Heart left ventricle (tissue), 16 donors: ENCODE measurements around the gene TTC33. TPM values are rescaled to one million over a fixed set of nuclear protein-coding genes. Genes with fewer than 3 reads are reported as not detected.
A peak's percentile ranks its signal among the peaks of the same experiment; 100 is the strongest.

Experiments used
- ATAC-seq, 4 donors: fragments of 200-7000 bp; cut with Tn5 transposase; one replicate each; pipeline ENCODE4 v1.9.1; 2020 to 2022; ENCODE audit warnings: moderate library complexity in 4 of 4, mild to moderate bottlenecking in 3 of 4, moderate number of reproducible peaks in 1 of 4
- DNase-seq, 5 donors: peaks; one replicate each; pipeline ENCODE4 v3.0.0-alpha.2; 2020
- H3K27ac ChIP-seq, 12 donors: fragments of 200-600 bp; sonication (generic) in 4 of 12; one replicate each; pipeline versions ENCODE4 v1.5.0 to v1.8.0; 2016 to 2022; ENCODE audit warnings: mild to moderate bottlenecking in 2 of 12
- H3K27me3 ChIP-seq, 9 donors: fragments of 200-600 bp; sonication (generic) in 2 of 9; one replicate each; pipeline versions ENCODE4 v1.5.1 to v1.8.0; 2016 to 2022; ENCODE audit warnings: mild to moderate bottlenecking in 3 of 9
- H3K36me3 ChIP-seq, 9 donors: fragments of 200-600 bp; sonication (generic) in 2 of 9; one replicate each; pipeline versions ENCODE4 v1.5.0 to v1.8.0; 2018 to 2022; ENCODE audit warnings: mild to moderate bottlenecking in 2 of 9
- H3K4me1 ChIP-seq, 12 donors: fragments of 200-600 bp; sonication (generic) in 4 of 12; one replicate each; pipeline versions ENCODE4 v1.5.0 to v1.8.0; 2016 to 2022; ENCODE audit warnings: mild to moderate bottlenecking in 3 of 12
- H3K4me3 ChIP-seq, 12 donors: fragments of 200-600 bp; sonication (generic) in 4 of 12; one replicate each; pipeline versions ENCODE4 v1.5.0 to v1.8.0; 2017 to 2022; ENCODE audit warnings: mild to moderate bottlenecking in 9 of 12, moderate library complexity in 4 of 12
- H3K9me3 ChIP-seq, 12 donors: fragments of 200-600 bp; sonication (generic) in 4 of 12; one replicate each; pipeline versions ENCODE4 v1.5.0 to v1.8.0; 2016 to 2022; ENCODE audit warnings: mild to moderate bottlenecking in 1 of 12
- POLR2A ChIP-seq, 2 donors: fragments of 450-650 bp; IDR thresholded peaks; one replicate each; pipeline ENCODE4 v1.6.1; 2017; ENCODE audit warnings: antibody characterized with exemption in 2 of 2, mild to moderate bottlenecking in 2 of 2, moderate library complexity in 2 of 2
- WGBS, 4 donors: extraction: QIAGEN DNeasy Blood & Tissue Kit in 2 of 4; methylation state at CpG; one replicate each; pipeline versions ENCODE4 v1.1.5 to v1.1.7; 2013 to 2018; 5-methylcytosine and 5-hydroxymethylcytosine counted together
- intact Hi-C, 10 donors: fragments of 100-400 bp; cut with DNase I; formaldehyde crosslinking; loops; one replicate each; pipeline versions ENCODE4 v1.11.1 to v1.14.2; 2022
- long read RNA-seq, 3 donors: library from polyadenylated mRNA; unstranded; transcript quantifications; one replicate each; pipeline ENCODE4 v2.0.0, GENCODE V29; 2020 to 2021
- polyA plus RNA-seq, 2 donors: library from polyadenylated mRNA; stranded (reverse); fragments of 200-250 nt; gene quantifications; one replicate each; pipeline ENCODE4 v1.2.3, GENCODE V29; 2013
- total RNA-seq, 9 donors: library from RNA; depleted of rRNA in 2 of 9; stranded (reverse); fragments of >200 nt in 2 of 9; fragmentation: NEBNext Ultra II Directional in 3 of 9; extraction: Animal tissue kit (Norgen Biotek cat#: 25700) in 3 of 9; gene quantifications; one replicate each; pipeline versions ENCODE4 v1.1.0 to v1.2.4, GENCODE V29; 2016 to 2023
- TF ChIP-seq, protein P1 (sequence below), 12 donors: fragments of 200-600 bp; sonication (generic) in 4 of 12; IDR thresholded peaks; one replicate each; pipeline versions ENCODE4 v1.5.0 to v1.8.0; 2018 to 2022; ENCODE audit warnings: antibody characterized with exemption in 12 of 12, mild to moderate bottlenecking in 5 of 12
- donor health status: ischemic (EF 13 %, LVEDD 7.1; RV severe dilation, severe dysfunction).
- donor health status: healthy with polysubstance abuse.
- donor health status: DM: no; HTN: yes; CAD: no.
- donor health status: DM: no; HTN: no; CAD: no.
- donor health status: ischemic (EF 25% LVEDD 6.9; RV normal size, moderate dysfunction).
- donor health status: ischemic (EF 25% LVEDD 5.7; RV mildly dilated, moderate dysfunction).
- donor health status: healthy.
- donor health status: DM: yes; HTN: yes; CAD: no.
- donor health status: ischemic (EF 35%, LVEDD 5.7; RV mildly dilated, moderate dysfunction).
- donor health status: nonischemic (EF 11% LVEDD 7.7; RV severe dilation, severe dysfunction).
- donor health status: DM: yes; HTN: yes; CAD: no.
- donor health status: PGD.
- donor health status: ischemic (EF 29% LVEDD 5.4; RV normal size, mild dysfunction).
- donor health status: nonischemic (EF 23%, LVEDD 6.1; RV moderate dilation, normal function).

TTC33 gene
- total RNA-seq (10 to 100 TPM; 11.3 to 20.0 (median 14.2) TPM), polyA plus RNA-seq (10 to 100 TPM in 1 of 2 donors, 1 to 10 TPM in 1; 5.6 to 14.3 TPM)
- long read RNA-seq, donor 1, transcript TTC33-201 (5 exons, 2,612 nt) = major isoform, 41 of 47 reads
- long read RNA-seq, donor 1, partial matches to known transcripts = 2 of 47 reads
- long read RNA-seq, donor 1, other reads (novel, unspliced or antisense) = 4 of 47 reads
- long read RNA-seq, donor 2, transcript TTC33-201 (5 exons, 2,612 nt) = major isoform, 49 of 60 reads
- long read RNA-seq, donor 2, partial matches to known transcripts = 2 of 60 reads
- long read RNA-seq, donor 2, other reads (novel, unspliced or antisense) = 6 of 60 reads
- long read RNA-seq, donor 3, transcript TTC33-201 (5 exons, 2,612 nt) = major isoform, 24 of 29 reads
- long read RNA-seq, donor 3, partial matches to known transcripts = 2 of 29 reads
- long read RNA-seq, donor 3, other reads (novel, unspliced or antisense) = 2 of 29 reads

DNA sequence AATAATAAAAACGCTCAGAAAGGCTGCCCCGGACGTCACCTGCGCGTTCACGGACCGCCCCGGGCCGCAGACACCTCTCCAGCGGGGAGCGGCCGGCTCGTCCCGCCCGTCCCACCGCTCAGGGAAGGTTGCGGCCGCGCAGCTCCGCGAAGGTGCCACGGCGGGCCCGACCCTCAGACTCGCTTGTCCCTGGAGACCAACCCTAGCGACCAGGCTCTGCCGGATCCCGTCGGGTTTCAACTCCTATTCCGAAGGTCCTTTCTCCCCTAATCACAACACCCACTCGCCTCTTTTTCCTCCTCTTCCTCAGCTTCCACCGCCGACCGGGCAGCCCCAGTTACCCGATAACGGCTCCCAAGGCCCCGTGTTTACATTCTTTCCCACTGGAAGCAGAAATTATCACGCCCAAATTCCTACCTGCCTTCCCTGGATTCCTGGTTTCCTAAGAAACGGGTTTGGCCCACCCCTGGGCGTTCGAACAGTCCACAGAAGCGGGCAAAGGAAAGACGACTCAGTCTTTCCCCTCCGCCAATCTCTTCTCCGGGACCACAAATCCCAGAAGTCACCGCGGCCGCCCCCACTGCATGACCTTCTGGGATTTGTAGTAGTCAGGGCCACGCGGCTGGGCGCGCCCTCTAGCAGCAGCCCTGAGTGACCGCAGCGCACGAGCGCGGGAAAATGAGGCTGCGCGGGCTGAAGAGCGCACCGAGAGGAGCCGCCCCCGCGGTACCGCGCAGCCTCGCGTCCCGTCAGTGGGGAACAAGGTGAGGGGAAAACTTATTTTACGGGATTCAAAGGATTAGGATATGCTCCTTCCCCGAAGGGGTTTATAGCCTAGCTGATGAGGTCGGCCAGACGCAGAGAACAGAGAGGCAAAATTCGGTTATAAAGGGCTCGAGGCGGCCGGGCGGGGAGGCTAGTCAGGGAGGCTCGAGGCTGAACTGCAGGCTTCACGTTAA, at the start of gene TTC33:
Gene TTC33 (minus strand): TSS at position 555 of the 959 bp plus-strand sequence. CDS start 8,943 bp downstream, outside the sequence.
- peak; percentile 98 to 99 (median 99) for ATAC-seq
- H3K4me3 ChIP-seq = peak within 1 kb of the TSS; percentile 57 to 98 (median 84)
- 6 to 9% (median 7%) methylated on average over 54 to 80 of the region's 80 CpGs for WGBS, 4 donors
- peak within 1 kb of the TSS; percentile 49 to 95 (median 90) for H3K27ac ChIP-seq
- H3K36me3 ChIP-seq = peaks cover 0 to 24% (median 4%) of the 10 kb centered on the region in 9 donors
- peak; percentile 95 to 97 (median 96) for DNase-seq
- H3K4me1 ChIP-seq = peaks cover 0 to 20% (median 11%) of the 10 kb centered on the region in 12 donors
- H3K27me3 ChIP-seq = no peaks in the 10 kb centered on the region
- TF ChIP-seq POLR2A (IDR thresholded peaks at IDR 0.05) = peak in 1 of 2 donors; percentile 59
- TF ChIP-seq, protein P1, sequence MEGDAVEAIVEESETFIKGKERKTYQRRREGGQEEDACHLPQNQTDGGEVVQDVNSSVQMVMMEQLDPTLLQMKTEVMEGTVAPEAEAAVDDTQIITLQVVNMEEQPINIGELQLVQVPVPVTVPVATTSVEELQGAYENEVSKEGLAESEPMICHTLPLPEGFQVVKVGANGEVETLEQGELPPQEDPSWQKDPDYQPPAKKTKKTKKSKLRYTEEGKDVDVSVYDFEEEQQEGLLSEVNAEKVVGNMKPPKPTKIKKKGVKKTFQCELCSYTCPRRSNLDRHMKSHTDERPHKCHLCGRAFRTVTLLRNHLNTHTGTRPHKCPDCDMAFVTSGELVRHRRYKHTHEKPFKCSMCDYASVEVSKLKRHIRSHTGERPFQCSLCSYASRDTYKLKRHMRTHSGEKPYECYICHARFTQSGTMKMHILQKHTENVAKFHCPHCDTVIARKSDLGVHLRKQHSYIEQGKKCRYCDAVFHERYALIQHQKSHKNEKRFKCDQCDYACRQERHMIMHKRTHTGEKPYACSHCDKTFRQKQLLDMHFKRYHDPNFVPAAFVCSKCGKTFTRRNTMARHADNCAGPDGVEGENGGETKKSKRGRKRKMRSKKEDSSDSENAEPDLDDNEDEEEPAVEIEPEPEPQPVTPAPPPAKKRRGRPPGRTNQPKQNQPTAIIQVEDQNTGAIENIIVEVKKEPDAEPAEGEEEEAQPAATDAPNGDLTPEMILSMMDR (IDR thresholded peaks at IDR 0.05) = peak; percentile 43 to 88 (median 75)
- peaks cover 0 to 6% (median 0%) of the 10 kb centered on the region in 12 donors for H3K9me3 ChIP-seq
- intact Hi-C loops = loop anchor here in 9 of 10 donors (1.0 to 10.0 kb wide), 9 partner anchors 43 to 124 kb away; partner anchors contain the start of genes RPL37 (in 8 of the 9) and PRKAA1 (in 1 of the 9)

DNA sequence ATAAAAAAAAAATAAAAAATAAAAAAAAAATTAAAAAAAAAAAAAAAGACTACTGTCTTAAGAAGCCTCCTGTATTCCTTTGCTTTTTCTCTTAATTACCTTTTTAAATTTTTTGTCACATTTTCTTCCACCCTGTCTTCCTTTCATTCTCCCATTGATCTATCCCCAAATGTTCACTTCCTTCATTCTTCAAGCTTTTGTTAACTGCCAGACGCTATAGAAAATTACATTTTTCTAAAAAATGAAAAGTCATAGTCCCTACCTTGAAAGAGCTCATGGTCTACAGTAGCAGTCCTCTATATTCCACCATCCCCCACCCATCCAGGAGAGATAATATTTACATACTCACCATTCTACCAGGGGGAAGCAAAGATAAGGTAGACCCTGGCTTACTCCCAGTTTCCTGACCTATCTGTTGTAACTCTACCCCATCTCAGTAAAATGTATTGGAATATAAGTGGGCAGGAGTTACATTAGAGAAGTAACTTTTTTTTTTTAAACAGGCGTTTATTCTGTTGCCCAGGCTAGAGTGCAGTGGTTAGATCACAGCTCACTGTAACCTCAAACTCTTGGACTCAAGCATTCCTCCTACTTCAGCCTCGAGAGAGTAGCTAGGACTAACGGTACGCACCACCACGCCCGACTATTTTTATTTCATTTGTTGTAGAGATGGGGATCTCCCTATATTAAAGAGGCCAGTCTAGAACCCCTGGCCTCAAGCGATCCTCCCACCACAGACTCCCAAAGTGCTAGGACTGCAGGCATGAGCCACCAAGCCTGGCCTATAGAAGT, 46.2 kb upstream of the TTC33 start:
- ATAC-seq (no peak), DNase-seq (no peak)
- Histone ChIP-seq H3K9me3 (no peaks in the 10 kb centered on the region), H3K27ac (no peak overlapping the region), H3K27me3 (no peaks in the 10 kb centered on the region), H3K4me3 (no peak overlapping the region), H3K36me3 (no peaks in the 10 kb centered on the region), H3K4me1 (peaks cover 0 to 15% (median 2%) of the 10 kb centered on the region in 12 donors)
- intact Hi-C loops = no loop called here
- WGBS, 4 donors = 87 to 90% (median 88%) methylated on average over 8 of the region's 8 CpGs
- TF ChIP-seq, protein P1 (IDR thresholded peaks at IDR 0.05) = no peak
- no peak for TF ChIP-seq POLR2A (IDR thresholded peaks at IDR 0.05)

- Histone ChIP-seq H3K4me1 (peaks cover 0 to 34% (median 21%) of the 10 kb centered on the region in 12 donors), H3K4me3 (peak overlapping the region in 5 of 12 donors; percentile 83 to 97 (median 91))
Observed at GRCh38 chr5:40799258-40799657, 43.5 kb upstream of the TTC33 start.

More at GRCh38 chr5:40799258-40799657, 43.5 kb upstream of the TTC33 start:
- no peak for DNase-seq
- Histone ChIP-seq H3K36me3 (no peaks in the 10 kb centered on the region), H3K27me3 (no peaks in the 10 kb centered on the region), H3K27ac (peak overlapping the region in 2 of 12 donors; percentile 95 to 96), H3K9me3 (no peaks in the 10 kb centered on the region)
- ATAC-seq = no peak
- WGBS, 4 donors = 0 to 25% (median 1%) methylated on average over 1 of the region's 1 CpG
- intact Hi-C loops = no loop called here
- no peak for TF ChIP-seq POLR2A (IDR thresholded peaks at IDR 0.05)
- TF ChIP-seq, protein P1 (IDR thresholded peaks at IDR 0.05) = no peak
